CD14-positive monocyte (primary cell): ENCODE measurements around the gene HLA-A. TPM values are rescaled to one million over a fixed set of nuclear protein-coding genes. Genes with fewer than 3 reads are reported as not detected.

Experiments
- DNase-seq, 3 donors: peaks; one replicate each; pipeline ENCODE4 v3.0.0-alpha.2; 2011 to 2022
- H2AFZ ChIP-seq: 2 replicates; pipeline ENCODE4 v1.6.0; 2012; ENCODE audit warnings: mild to moderate bottlenecking, low read depth, low read length, inconsistent platforms; ENCODE audit not compliant: insufficient read depth, poor library complexity, severe bottlenecking
- H3K27ac ChIP-seq, 2 donors: 1 replicate in 1 of 2; 2 replicates in 1 of 2; pipeline ENCODE4 v1.5.1; 2012 to 2013; ENCODE audit warnings: low read length in 2 of 2, control low read depth in 1 of 2, inconsistent platforms in 1 of 2, low read depth in 1 of 2, mild to moderate bottlenecking in 1 of 2
- H3K27me3 ChIP-seq, 2 donors: one replicate each; pipeline versions ENCODE4 v1.6.0 to v1.6.1; 2011 to 2013; ENCODE audit warnings: low read length in 2 of 2; ENCODE audit not compliant: control insufficient read depth in 2 of 2, insufficient read depth in 2 of 2
- H3K36me3 ChIP-seq, 2 donors: replicated peaks in 1 of 2; 1 replicate in 1 of 2; 2 replicates in 1 of 2; pipeline versions ENCODE4 v1.5.1 to v1.6.1; 2012 to 2013; ENCODE audit warnings: low read length in 2 of 2, control low read depth in 1 of 2, inconsistent platforms in 1 of 2, mild to moderate bottlenecking in 1 of 2; ENCODE audit not compliant: insufficient read depth in 2 of 2, control insufficient read depth in 1 of 2
- H3K4me1 ChIP-seq, 2 donors: 1 replicate in 1 of 2; 2 replicates in 1 of 2; pipeline versions ENCODE4 v1.5.1 to v1.6.1; 2012 to 2013; ENCODE audit warnings: low read length in 2 of 2, control low read depth in 1 of 2, inconsistent platforms in 1 of 2, mild to moderate bottlenecking in 1 of 2, moderate library complexity in 1 of 2; ENCODE audit not compliant: insufficient read depth in 2 of 2, control insufficient read depth in 1 of 2
- H3K4me2 ChIP-seq: replicated peaks from 2 replicates; pipeline ENCODE3; 2012; ENCODE audit warnings: low read length, moderate library complexity, mild to moderate bottlenecking; ENCODE audit not compliant: poor library complexity, severe bottlenecking; ENCODE audit errors: extremely low read depth
- H3K4me3 ChIP-seq, 3 experiments: fragments of 200-600 bp in 1 of 3; sonication (generic) in 1 of 3; replicated peaks in 1 of 3; 1 replicate in 2 of 3; 2 replicates in 1 of 3; pipeline ENCODE4 v1.5.1; 2011 to 2013; ENCODE audit warnings: low read length in 3 of 3, mild to moderate bottlenecking in 3 of 3, control low read depth in 2 of 3, low read depth in 2 of 3, inconsistent platforms in 1 of 3, moderate library complexity in 1 of 3
- H3K79me2 ChIP-seq: 2 replicates; pipeline ENCODE4 v1.6.0; 2012; ENCODE audit warnings: mild to moderate bottlenecking, control low read depth, inconsistent platforms, low read length, moderate library complexity; ENCODE audit not compliant: insufficient read depth
- H3K9ac ChIP-seq: 2 replicates; pipeline ENCODE4 v1.6.0; 2017; ENCODE audit warnings: low read length, mild to moderate bottlenecking; ENCODE audit not compliant: insufficient read depth, poor library complexity, severe bottlenecking
- H3K9me3 ChIP-seq, 2 donors: replicated peaks in 1 of 2; 1 replicate in 1 of 2; 2 replicates in 1 of 2; pipeline versions ENCODE4 v1.5.1 to v1.6.1; 2012 to 2013; ENCODE audit warnings: low read length in 2 of 2, control low read depth in 1 of 2; ENCODE audit not compliant: control insufficient read depth in 1 of 2, insufficient read depth in 1 of 2
- H4K20me1 ChIP-seq: 2 replicates; pipeline ENCODE4 v1.6.0; 2012; ENCODE audit warnings: mild to moderate bottlenecking, low read length, control low read depth, moderate library complexity; ENCODE audit not compliant: insufficient read depth
- H3K27ac Mint-ChIP-seq, 7 donors: one replicate each; pipeline ENCODE4 v1.8.0; 2020; ENCODE audit warnings: mild to moderate bottlenecking in 7 of 7, mixed read lengths in 7 of 7, moderate library complexity in 6 of 7, inconsistent platforms in 2 of 7
- H3K27me3 Mint-ChIP-seq, 3 donors: one replicate each; pipeline ENCODE4 v1.8.0; 2021 to 2022; ENCODE audit warnings: low read depth in 3 of 3, mild to moderate bottlenecking in 3 of 3, mixed read lengths in 3 of 3, moderate library complexity in 3 of 3, inconsistent platforms in 1 of 3
- H3K36me3 Mint-ChIP-seq, 2 donors: one replicate each; pipeline ENCODE4 v1.8.0; 2020; ENCODE audit warnings: mixed read lengths in 2 of 2, inconsistent platforms in 1 of 2, mild to moderate bottlenecking in 1 of 2
- H3K4me1 Mint-ChIP-seq: one replicate; pipeline ENCODE4 v1.8.0; 2020; ENCODE audit warnings: mild to moderate bottlenecking, mixed read lengths
- H3K4me3 Mint-ChIP-seq, 2 donors: one replicate each; pipeline ENCODE4 v1.8.0; 2020; ENCODE audit warnings: mild to moderate bottlenecking in 2 of 2, mixed read lengths in 2 of 2, moderate library complexity in 1 of 2
- H3K9me3 Mint-ChIP-seq, 7 donors: one replicate each; pipeline ENCODE4 v1.8.0; 2020 to 2022; ENCODE audit warnings: mixed read lengths in 7 of 7, mild to moderate bottlenecking in 6 of 7, moderate library complexity in 6 of 7, inconsistent platforms in 2 of 7
- WGBS: methylation state at CpG from one replicate; pipeline ENCODE4 v1.1.5; 2013; ENCODE audit warnings: missing lambda C conversion rate; ENCODE audit not compliant: insufficient coverage; 5-methylcytosine and 5-hydroxymethylcytosine counted together
- intact Hi-C, 2 donors: fragments of 100-400 bp; cut with micrococcal nuclease; formaldehyde crosslinking; loops; one replicate each; pipeline versions ENCODE4 v1.15.0 to v1.15.1; 2023
- polyA plus RNA-seq, 3 donors: library from polyadenylated mRNA; depleted of rRNA in 1 of 3; unstranded in 2 of 3; stranded (reverse) in 1 of 3; fragments of 300-500 nt in 2 of 3; fragments of >200 nt in 1 of 3; fragmentation: Illumina TruSeq in 2 of 3; gene quantifications; 1 replicate in 2 of 3; 2 replicates in 1 of 3; pipeline ENCODE4 v1.2.3, GENCODE V29; 2012 to 2021
- TF ChIP-seq, protein P1 (sequence below): fragments of 200-600 bp; IDR thresholded peaks from one replicate; pipeline ENCODE4 v1.8.0; 2022; ENCODE audit warnings: antibody characterized with exemption, mild to moderate bottlenecking

Gene HLA-A
- polyA plus RNA-seq, 3 donors: 1,518 to 2,788 (median 1,574) TPM

DNA sequence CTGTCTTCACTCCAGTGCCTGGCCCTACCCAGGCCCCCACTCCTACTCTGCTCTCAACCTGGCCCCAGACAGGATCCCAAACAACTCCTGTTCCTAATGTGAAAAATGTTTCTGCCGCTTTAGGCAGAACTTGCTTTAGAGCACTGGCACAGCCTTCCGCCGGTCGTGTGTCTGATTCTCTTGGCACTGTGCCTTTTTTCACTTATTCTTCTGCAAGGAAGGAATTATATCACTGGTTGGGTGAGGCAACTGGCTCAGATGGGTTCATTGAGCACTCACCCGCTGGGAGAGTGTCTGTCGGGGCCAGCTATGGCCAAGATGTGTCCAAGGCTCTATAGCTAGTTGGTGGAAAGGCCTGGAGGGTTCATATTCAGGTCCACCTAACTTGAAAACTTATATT, 33.6 kb upstream of the HLA-A start:
- Mint-ChIP-seq H3K27me3 (peaks cover 1 to 13% (median 9%) of the 10 kb centered on the region in 3 donors), H3K4me3 (no peak overlapping the region), H3K27ac (no peak overlapping the region), H3K36me3 (no peaks in the 10 kb centered on the region), H3K9me3 (no peaks in the 10 kb centered on the region), H3K4me1 (peaks cover 2% of the 10 kb centered on the region)
- no peaks in the 10 kb centered on the region for H3K4me1 ChIP-seq
- intact Hi-C loops: no loop called here
- H3K27ac ChIP-seq: no peak overlapping the region
- peaks cover 0 to 3% of the 10 kb centered on the region in 2 donors for H3K27me3 ChIP-seq
- DNase-seq: no peak
- no peak overlapping the region for H3K4me3 ChIP-seq
- H3K79me2 ChIP-seq: no peaks in the 10 kb centered on the region
- no peaks in the 10 kb centered on the region for H3K36me3 ChIP-seq
- no peak overlapping the region for H3K4me2 ChIP-seq
- no peak overlapping the region for H2AFZ ChIP-seq
- 71% methylated on average over 3 of the region's 6 CpGs for WGBS
- TF ChIP-seq, protein P1, sequence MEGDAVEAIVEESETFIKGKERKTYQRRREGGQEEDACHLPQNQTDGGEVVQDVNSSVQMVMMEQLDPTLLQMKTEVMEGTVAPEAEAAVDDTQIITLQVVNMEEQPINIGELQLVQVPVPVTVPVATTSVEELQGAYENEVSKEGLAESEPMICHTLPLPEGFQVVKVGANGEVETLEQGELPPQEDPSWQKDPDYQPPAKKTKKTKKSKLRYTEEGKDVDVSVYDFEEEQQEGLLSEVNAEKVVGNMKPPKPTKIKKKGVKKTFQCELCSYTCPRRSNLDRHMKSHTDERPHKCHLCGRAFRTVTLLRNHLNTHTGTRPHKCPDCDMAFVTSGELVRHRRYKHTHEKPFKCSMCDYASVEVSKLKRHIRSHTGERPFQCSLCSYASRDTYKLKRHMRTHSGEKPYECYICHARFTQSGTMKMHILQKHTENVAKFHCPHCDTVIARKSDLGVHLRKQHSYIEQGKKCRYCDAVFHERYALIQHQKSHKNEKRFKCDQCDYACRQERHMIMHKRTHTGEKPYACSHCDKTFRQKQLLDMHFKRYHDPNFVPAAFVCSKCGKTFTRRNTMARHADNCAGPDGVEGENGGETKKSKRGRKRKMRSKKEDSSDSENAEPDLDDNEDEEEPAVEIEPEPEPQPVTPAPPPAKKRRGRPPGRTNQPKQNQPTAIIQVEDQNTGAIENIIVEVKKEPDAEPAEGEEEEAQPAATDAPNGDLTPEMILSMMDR: no peak
- no peaks in the 10 kb centered on the region for H3K9me3 ChIP-seq
- H3K9ac ChIP-seq: no peak overlapping the region
- no peaks in the 10 kb centered on the region for H4K20me1 ChIP-seq

DNA sequence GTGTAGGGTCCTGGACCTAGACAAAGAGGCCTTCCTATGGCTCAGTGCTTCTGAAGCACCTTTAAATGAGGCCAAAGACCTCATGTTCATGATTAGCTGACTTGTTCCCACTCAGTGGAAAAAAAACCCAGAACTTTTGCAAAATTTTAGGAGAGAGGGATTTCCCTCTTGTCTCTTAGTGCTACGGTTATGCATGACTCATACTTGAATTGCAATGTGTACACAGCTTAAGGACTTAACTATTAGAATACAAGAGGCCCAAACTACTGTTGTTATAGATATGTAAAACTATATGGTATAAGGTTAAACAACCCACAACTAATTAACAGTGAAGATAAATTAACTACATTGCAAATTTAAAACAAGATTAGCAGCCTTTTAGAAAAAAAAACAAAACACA, 32.3 kb upstream of the HLA-A start:
- no peaks in the 10 kb centered on the region for H3K36me3 ChIP-seq
- Mint-ChIP-seq H3K36me3 (no peaks in the 10 kb centered on the region), H3K4me1 (peaks cover 2% of the 10 kb centered on the region), H3K27ac (no peak overlapping the region), H3K4me3 (no peak overlapping the region), H3K27me3 (peaks cover 1 to 14% (median 9%) of the 10 kb centered on the region in 3 donors), H3K9me3 (no peaks in the 10 kb centered on the region)
- no peak overlapping the region for H3K27ac ChIP-seq
- WGBS: no CpG with 5 or more reads among the region's 1 CpG
- no peaks in the 10 kb centered on the region for H3K27me3 ChIP-seq
- no peak overlapping the region for H3K4me2 ChIP-seq
- no peaks in the 10 kb centered on the region for H4K20me1 ChIP-seq
- no peaks in the 10 kb centered on the region for H3K79me2 ChIP-seq
- DNase-seq: peak in 2 of 3 donors; percentile 10 to 62
- H2AFZ ChIP-seq: no peak overlapping the region
- no peaks in the 10 kb centered on the region for H3K9me3 ChIP-seq
- TF ChIP-seq, protein P1: no peak
- H3K4me3 ChIP-seq: no peak overlapping the region
- intact Hi-C loops: no loop called here
- no peak overlapping the region for H3K9ac ChIP-seq
- H3K4me1 ChIP-seq: no peaks in the 10 kb centered on the region
